HepG2 (cell line): ENCODE data around the gene SLC24A4. TPM values are rescaled to one million over a fixed set of nuclear protein-coding genes. Genes with fewer than 3 reads are reported as not detected.

Experiments
- FOSL2 ChIP-seq: sonication (generic); formaldehyde crosslinking; IDR thresholded peaks from 2 replicates; pipeline ENCODE4 v1.4.0; 2020; ENCODE audit warnings: missing genetic modification reagents
- MZF1 ChIP-seq: sonication (generic); formaldehyde crosslinking; IDR thresholded peaks from 2 replicates; pipeline ENCODE4 v1.8.1; 2023; ENCODE audit warnings: mild to moderate bottlenecking, missing genetic modification reagents, borderline replicate concordance
- SKI ChIP-seq: fragments of 450-650 bp; IDR thresholded peaks from one replicate; pipeline ENCODE4 v1.6.1; 2018; ENCODE audit warnings: mild to moderate bottlenecking; ENCODE audit not compliant: partially characterized antibody
- ZBTB8A ChIP-seq: sonication (generic); formaldehyde crosslinking; IDR thresholded peaks from 2 replicates; pipeline ENCODE4 v1.4.0; 2020; ENCODE audit warnings: mild to moderate bottlenecking, low read depth, missing genetic modification reagents, borderline replicate concordance
- ZNF180 ChIP-seq: sonication (generic); formaldehyde crosslinking; IDR thresholded peaks from 2 replicates; pipeline ENCODE4 v1.4.0; 2020; ENCODE audit warnings: low read depth, missing genetic modification reagents, borderline replicate concordance
- ZNF678 ChIP-seq: sonication (generic); formaldehyde crosslinking; IDR thresholded peaks from 2 replicates; pipeline ENCODE4 v1.4.0; 2020; ENCODE audit warnings: mild to moderate bottlenecking, missing genetic modification reagents
- ZNF766 ChIP-seq: sonication (generic); formaldehyde crosslinking; IDR thresholded peaks from 2 replicates; pipeline ENCODE4 v1.5.0; 2020; ENCODE audit warnings: missing genetic modification reagents, borderline replicate concordance
- polyA plus RNA-seq, 8 experiments: library from polyadenylated mRNA; depleted of rRNA in 3 of 8; stranded (reverse) in 7 of 8; unstranded in 1 of 8; fragments of >200 nt; fragmentation: Illumina TruSeq in 4 of 8; extraction: Trizol in 4 of 8; gene quantifications; 2 replicates each; pipeline versions ENCODE4 v1.2.1 to v1.2.3, GENCODE V29; 2011 to 2016; ENCODE audit warnings: low read depth in 4 of 8, missing spikeins in 1 of 8, mixed read lengths in 1 of 8; ENCODE audit not compliant: insufficient read depth in 1 of 8
- total RNA-seq, 5 experiments: library from RNA; depleted of rRNA; stranded (reverse); fragments of >200 nt; fragmentation: Illumina TruSeq; extraction: Trizol; gene quantifications; 2 replicates each; pipeline ENCODE4 v1.2.3, GENCODE V29; 2016; ENCODE audit warnings: low read depth in 1 of 5
- TF ChIP-seq, protein P1 (sequence below), 2 experiments: IDR thresholded peaks; 2 replicates each; pipeline ENCODE4 v1.6.1; 2011 to 2012; ENCODE audit warnings: low read length in 2 of 2, borderline replicate concordance in 1 of 2, low read depth in 1 of 2, mild to moderate bottlenecking in 1 of 2, moderate library complexity in 1 of 2
- TF ChIP-seq, protein P2 (sequence below): fragments of 450-650 bp; IDR thresholded peaks from 2 replicates; pipeline ENCODE4 v1.6.1; 2017; ENCODE audit warnings: mild to moderate bottlenecking

SLC24A4 gene
- total and polyA plus RNA-seq, 2 of the 13 experiments (the other 11 are each of a cell fraction or from before 2014, with no cell fraction given): not detected

DNA sequence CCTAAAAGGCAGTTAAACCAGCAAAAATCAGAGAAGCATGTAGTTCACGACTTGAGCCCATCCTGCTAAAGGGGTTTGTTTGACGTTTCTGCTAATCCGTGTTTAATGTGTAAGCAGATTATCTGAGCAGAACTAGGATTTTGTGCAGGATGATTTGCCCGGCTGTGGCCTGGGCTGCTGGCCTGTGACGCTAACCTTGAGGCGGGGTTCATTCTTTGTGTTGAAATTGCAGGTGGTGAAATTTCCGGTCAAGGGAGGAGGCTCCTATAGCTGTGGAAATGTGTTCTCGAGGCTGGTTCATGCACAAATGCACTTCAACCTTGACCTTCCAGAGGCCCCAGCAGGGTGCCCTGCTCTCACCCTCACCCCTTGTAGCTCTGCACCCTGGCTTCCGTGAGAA, 63.7 kb downstream of the SLC24A4 start (continued):
- TF ChIP-seq, protein P1, sequence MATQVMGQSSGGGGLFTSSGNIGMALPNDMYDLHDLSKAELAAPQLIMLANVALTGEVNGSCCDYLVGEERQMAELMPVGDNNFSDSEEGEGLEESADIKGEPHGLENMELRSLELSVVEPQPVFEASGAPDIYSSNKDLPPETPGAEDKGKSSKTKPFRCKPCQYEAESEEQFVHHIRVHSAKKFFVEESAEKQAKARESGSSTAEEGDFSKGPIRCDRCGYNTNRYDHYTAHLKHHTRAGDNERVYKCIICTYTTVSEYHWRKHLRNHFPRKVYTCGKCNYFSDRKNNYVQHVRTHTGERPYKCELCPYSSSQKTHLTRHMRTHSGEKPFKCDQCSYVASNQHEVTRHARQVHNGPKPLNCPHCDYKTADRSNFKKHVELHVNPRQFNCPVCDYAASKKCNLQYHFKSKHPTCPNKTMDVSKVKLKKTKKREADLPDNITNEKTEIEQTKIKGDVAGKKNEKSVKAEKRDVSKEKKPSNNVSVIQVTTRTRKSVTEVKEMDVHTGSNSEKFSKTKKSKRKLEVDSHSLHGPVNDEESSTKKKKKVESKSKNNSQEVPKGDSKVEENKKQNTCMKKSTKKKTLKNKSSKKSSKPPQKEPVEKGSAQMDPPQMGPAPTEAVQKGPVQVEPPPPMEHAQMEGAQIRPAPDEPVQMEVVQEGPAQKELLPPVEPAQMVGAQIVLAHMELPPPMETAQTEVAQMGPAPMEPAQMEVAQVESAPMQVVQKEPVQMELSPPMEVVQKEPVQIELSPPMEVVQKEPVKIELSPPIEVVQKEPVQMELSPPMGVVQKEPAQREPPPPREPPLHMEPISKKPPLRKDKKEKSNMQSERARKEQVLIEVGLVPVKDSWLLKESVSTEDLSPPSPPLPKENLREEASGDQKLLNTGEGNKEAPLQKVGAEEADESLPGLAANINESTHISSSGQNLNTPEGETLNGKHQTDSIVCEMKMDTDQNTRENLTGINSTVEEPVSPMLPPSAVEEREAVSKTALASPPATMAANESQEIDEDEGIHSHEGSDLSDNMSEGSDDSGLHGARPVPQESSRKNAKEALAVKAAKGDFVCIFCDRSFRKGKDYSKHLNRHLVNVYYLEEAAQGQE (IDR thresholded peaks at IDR 0.05; ENCODE audit: borderline replicate concordance in 1 of 2, low read depth in 1 of 2, low read length in 2 of 2): no peak
- no peak for TF ChIP-seq ZNF766 (CRISPR knock-in tag)
- peak; percentile 73 for TF ChIP-seq SKI
- no peak for TF ChIP-seq ZNF180 (CRISPR knock-in tag)
- no peak for TF ChIP-seq MZF1 (CRISPR knock-in tag)
- TF ChIP-seq ZNF678 (CRISPR knock-in tag): no peak
- no peak for TF ChIP-seq ZBTB8A (CRISPR knock-in tag)
- peak; percentile 69 for TF ChIP-seq FOSL2
- TF ChIP-seq, protein P2, sequence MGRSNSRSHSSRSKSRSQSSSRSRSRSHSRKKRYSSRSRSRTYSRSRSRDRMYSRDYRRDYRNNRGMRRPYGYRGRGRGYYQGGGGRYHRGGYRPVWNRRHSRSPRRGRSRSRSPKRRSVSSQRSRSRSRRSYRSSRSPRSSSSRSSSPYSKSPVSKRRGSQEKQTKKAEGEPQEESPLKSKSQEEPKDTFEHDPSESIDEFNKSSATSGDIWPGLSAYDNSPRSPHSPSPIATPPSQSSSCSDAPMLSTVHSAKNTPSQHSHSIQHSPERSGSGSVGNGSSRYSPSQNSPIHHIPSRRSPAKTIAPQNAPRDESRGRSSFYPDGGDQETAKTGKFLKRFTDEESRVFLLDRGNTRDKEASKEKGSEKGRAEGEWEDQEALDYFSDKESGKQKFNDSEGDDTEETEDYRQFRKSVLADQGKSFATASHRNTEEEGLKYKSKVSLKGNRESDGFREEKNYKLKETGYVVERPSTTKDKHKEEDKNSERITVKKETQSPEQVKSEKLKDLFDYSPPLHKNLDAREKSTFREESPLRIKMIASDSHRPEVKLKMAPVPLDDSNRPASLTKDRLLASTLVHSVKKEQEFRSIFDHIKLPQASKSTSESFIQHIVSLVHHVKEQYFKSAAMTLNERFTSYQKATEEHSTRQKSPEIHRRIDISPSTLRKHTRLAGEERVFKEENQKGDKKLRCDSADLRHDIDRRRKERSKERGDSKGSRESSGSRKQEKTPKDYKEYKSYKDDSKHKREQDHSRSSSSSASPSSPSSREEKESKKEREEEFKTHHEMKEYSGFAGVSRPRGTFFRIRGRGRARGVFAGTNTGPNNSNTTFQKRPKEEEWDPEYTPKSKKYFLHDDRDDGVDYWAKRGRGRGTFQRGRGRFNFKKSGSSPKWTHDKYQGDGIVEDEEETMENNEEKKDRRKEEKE: no peak
